Fibroblast of lung (primary cell): ENCODE measurements around the gene CLMN. TPM values are rescaled to one million over a fixed set of nuclear protein-coding genes. Genes with fewer than 3 reads are reported as not detected.

Source experiments
- DNase-seq, 2 donors: peaks; one replicate each; pipeline versions ENCODE4 v3.0.0 to v3.0.0-alpha.2; 2010; ENCODE audit warnings: low read depth in 2 of 2
- H2AFZ ChIP-seq: 2 replicates; pipeline ENCODE4 v1.5.1; 2012; ENCODE audit warnings: low read length, control low read depth, inconsistent platforms
- H3K27ac ChIP-seq: 2 replicates; pipeline ENCODE4 v1.5.1; 2011; ENCODE audit warnings: low read length, control low read depth; ENCODE audit not compliant: insufficient read depth
- H3K27me3 ChIP-seq: 2 replicates; pipeline ENCODE4 v1.5.1; 2011; ENCODE audit warnings: mild to moderate bottlenecking, low read length; ENCODE audit not compliant: control insufficient read depth, insufficient read depth
- H3K36me3 ChIP-seq: 2 replicates; pipeline ENCODE4 v1.5.1; 2011; ENCODE audit warnings: low read length; ENCODE audit not compliant: control insufficient read depth, insufficient read depth
- H3K4me1 ChIP-seq: 2 replicates; pipeline ENCODE4 v1.5.1; 2011; ENCODE audit warnings: low read length; ENCODE audit not compliant: control insufficient read depth, insufficient read depth; ENCODE audit errors: extremely low read depth
- H3K4me2 ChIP-seq: 2 replicates; pipeline ENCODE4 v1.5.1; 2011; ENCODE audit warnings: low read length, control low read depth; ENCODE audit not compliant: insufficient read depth; ENCODE audit errors: extremely low read depth
- H3K4me3 ChIP-seq, 4 experiments: fragments of 200-600 bp in 1 of 4; sonication (generic) in 1 of 4; replicated peaks in 1 of 4; 2 replicates each; pipeline ENCODE4 v1.5.1; 2011 to 2016; ENCODE audit warnings: low read length in 4 of 4, low read depth in 3 of 4, mild to moderate bottlenecking in 3 of 4, control low read depth in 2 of 4, inconsistent platforms in 1 of 4, mixed read lengths in 1 of 4; ENCODE audit not compliant: insufficient read depth in 1 of 4; ENCODE audit errors: control extremely low read depth in 1 of 4
- H3K79me2 ChIP-seq: 2 replicates; pipeline ENCODE4 v1.5.1; 2012; ENCODE audit warnings: mild to moderate bottlenecking, low read length, inconsistent platforms; ENCODE audit not compliant: control insufficient read depth, insufficient read depth
- H3K9ac ChIP-seq: 2 replicates; pipeline ENCODE4 v1.5.1; 2011; ENCODE audit warnings: mild to moderate bottlenecking, low read length, control low read depth; ENCODE audit not compliant: insufficient read depth
- H3K9me3 ChIP-seq: 2 replicates; pipeline ENCODE4 v1.5.1; 2012; ENCODE audit warnings: low read depth, low read length; ENCODE audit not compliant: control insufficient read depth, insufficient read depth
- H4K20me1 ChIP-seq: 2 replicates; pipeline ENCODE4 v1.5.1; 2011; ENCODE audit warnings: low read length; ENCODE audit not compliant: control insufficient read depth, insufficient read depth; ENCODE audit errors: extremely low read depth
- EZH2 ChIP-seq: IDR thresholded peaks from 2 replicates; pipeline ENCODE4 v1.5.1; 2012; ENCODE audit warnings: low read length, control low read depth, mild to moderate bottlenecking; ENCODE audit errors: missing control alignments
- polyA plus RNA-seq, 2 donors: library from polyadenylated mRNA; depleted of rRNA in 1 of 2; stranded (reverse) in 1 of 2; unstranded in 1 of 2; fragments of >200 nt; gene quantifications; 2 replicates each; pipeline ENCODE4 v1.2.1, GENCODE V29; 2011 to 2012; ENCODE audit warnings: missing spikeins in 1 of 2
- total RNA-seq: library from RNA; depleted of rRNA; stranded (reverse); fragments of >200 nt; gene quantifications from 2 replicates; pipeline ENCODE4 v1.2.1, GENCODE V29; 2014
- TF ChIP-seq, protein P1 (sequence below), 2 donors: IDR thresholded peaks in 1 of 2; conservative IDR thresholded peaks in 1 of 2; 1 replicate in 1 of 2; 2 replicates in 1 of 2; pipeline ENCODE4 v1.5.1; 2011 to 2012; ENCODE audit warnings: low read length in 2 of 2, control low read depth in 1 of 2, inconsistent platforms in 1 of 2, low read depth in 1 of 2, mild to moderate bottlenecking in 1 of 2

Gene CLMN
- total and polyA plus RNA-seq, 2 donors (not counting 1 experiment from before 2014, with no cell fraction given): 0.83 to 2.7 TPM

DNA sequence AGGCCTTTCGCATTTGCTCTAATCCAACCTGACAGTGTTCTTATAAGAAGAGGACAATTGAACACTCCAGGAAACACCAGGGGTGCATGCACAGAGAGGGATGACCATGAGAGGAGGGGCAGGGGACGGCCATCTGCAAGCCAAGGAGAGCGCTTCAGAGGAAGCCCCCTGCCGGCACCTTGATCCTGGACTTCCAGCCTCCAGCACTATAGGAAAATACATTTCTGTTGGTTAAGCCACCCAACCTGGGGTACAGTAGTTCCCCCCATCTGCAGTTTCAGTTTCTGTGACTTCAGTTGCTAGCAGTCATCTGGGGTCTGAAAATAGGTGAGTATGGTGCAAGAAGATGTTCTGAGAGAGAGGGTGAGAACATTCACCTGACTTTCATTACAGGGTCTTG lies 64.7 kb downstream of the CLMN start:
- Histone ChIP-seq H3K4me3 (no peak overlapping the region), H3K4me1 (no peaks in the 10 kb centered on the region), H3K27me3 (no peaks in the 10 kb centered on the region), H2AFZ (no peak overlapping the region), H3K79me2 (no peaks in the 10 kb centered on the region), H3K9me3 (no peaks in the 10 kb centered on the region), H3K36me3 (no peaks in the 10 kb centered on the region), H3K4me2 (no peak overlapping the region), H3K9ac (no peak overlapping the region), H3K27ac (no peak overlapping the region), H4K20me1 (no peaks in the 10 kb centered on the region)
- no peak for TF ChIP-seq EZH2
- TF ChIP-seq, protein P1, sequence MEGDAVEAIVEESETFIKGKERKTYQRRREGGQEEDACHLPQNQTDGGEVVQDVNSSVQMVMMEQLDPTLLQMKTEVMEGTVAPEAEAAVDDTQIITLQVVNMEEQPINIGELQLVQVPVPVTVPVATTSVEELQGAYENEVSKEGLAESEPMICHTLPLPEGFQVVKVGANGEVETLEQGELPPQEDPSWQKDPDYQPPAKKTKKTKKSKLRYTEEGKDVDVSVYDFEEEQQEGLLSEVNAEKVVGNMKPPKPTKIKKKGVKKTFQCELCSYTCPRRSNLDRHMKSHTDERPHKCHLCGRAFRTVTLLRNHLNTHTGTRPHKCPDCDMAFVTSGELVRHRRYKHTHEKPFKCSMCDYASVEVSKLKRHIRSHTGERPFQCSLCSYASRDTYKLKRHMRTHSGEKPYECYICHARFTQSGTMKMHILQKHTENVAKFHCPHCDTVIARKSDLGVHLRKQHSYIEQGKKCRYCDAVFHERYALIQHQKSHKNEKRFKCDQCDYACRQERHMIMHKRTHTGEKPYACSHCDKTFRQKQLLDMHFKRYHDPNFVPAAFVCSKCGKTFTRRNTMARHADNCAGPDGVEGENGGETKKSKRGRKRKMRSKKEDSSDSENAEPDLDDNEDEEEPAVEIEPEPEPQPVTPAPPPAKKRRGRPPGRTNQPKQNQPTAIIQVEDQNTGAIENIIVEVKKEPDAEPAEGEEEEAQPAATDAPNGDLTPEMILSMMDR (conservative IDR thresholded peaks at IDR 0.05 in 1 of 2, IDR thresholded peaks at IDR 0.05 in 1 of 2; ENCODE audit: low read depth in 1 of 2, low read length in 2 of 2): no peak
- no peak for DNase-seq

DNA sequence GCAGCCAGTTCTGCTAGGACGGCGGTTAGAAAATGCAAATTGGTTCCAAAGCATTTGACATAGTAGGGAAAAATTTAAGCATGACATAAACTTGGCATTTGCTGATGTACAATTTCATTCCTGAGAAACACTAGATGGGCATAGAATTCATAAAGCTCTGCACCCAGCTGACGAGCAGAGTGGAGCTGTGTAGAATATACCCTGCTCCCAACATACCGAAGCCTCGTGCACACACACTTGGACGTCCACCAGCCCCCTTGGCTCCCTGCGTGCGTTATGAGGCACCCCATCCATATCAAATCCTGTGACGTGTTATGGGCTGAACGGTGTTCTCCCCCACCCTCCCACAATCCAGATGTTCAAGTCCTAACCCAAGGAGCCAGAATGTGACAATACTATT lies 65.4 kb downstream of the CLMN start:
- Histone ChIP-seq H3K4me2 (no peak overlapping the region), H3K9me3 (no peaks in the 10 kb centered on the region), H3K36me3 (no peaks in the 10 kb centered on the region), H3K9ac (no peak overlapping the region), H3K4me3 (no peak overlapping the region), H2AFZ (no peak overlapping the region), H3K79me2 (no peaks in the 10 kb centered on the region), H3K27ac (no peak overlapping the region), H3K27me3 (no peaks in the 10 kb centered on the region), H4K20me1 (no peaks in the 10 kb centered on the region), H3K4me1 (no peaks in the 10 kb centered on the region)
- TF ChIP-seq EZH2: no peak
- TF ChIP-seq, protein P1 (conservative IDR thresholded peaks at IDR 0.05 in 1 of 2, IDR thresholded peaks at IDR 0.05 in 1 of 2; ENCODE audit: low read depth in 1 of 2, low read length in 2 of 2): no peak
- peak in 1 of 2 donors; percentile 12 for DNase-seq

DNA sequence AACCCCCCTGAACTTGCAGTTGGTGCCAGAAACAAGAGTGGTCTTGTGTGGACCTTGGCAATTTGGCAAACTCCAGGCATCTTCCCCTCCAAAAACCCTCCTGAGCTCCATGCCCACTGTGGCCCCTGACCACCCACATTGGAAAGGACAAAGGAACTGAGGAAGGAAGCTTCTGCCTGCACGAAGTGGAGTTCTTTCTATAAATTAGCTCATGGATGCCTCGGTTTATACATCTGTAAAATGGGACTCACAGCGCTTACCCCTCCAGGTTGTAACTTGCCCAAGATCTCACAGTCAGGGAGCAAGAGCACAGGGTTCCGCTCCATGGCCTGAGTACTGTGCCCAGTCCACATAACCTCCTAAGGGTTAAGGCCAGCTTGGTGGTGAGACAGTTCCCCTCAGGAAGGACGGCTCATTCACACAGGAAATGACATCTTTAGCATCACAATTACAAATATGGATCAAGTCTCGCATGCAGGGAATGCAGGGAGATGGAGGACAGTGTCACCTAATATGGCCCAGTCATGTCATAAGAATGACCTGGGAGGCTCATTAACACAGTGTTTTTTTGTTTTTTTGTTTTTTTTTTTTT lies 66.6 kb downstream of the CLMN start:
- no peaks in the 10 kb centered on the region for H4K20me1 ChIP-seq

More for the DNA sequence above, 66.6 kb downstream of the CLMN start:
- DNase-seq: no peak
- H3K79me2 ChIP-seq: no peaks in the 10 kb centered on the region
- H3K27me3 ChIP-seq: no peaks in the 10 kb centered on the region
- TF ChIP-seq, protein P1 (conservative IDR thresholded peaks at IDR 0.05 in 1 of 2, IDR thresholded peaks at IDR 0.05 in 1 of 2; ENCODE audit: low read depth in 1 of 2, low read length in 2 of 2): no peak
- no peak for TF ChIP-seq EZH2
- H3K4me1 ChIP-seq: peaks cover 2% of the 10 kb centered on the region
- no peak overlapping the region for H3K4me3 ChIP-seq
- H2AFZ ChIP-seq: no peak overlapping the region
- no peak overlapping the region for H3K4me2 ChIP-seq
- no peaks in the 10 kb centered on the region for H3K9me3 ChIP-seq
- H3K9ac ChIP-seq: no peak overlapping the region
- H3K36me3 ChIP-seq: no peaks in the 10 kb centered on the region
- H3K27ac ChIP-seq: no peak overlapping the region
